Gastroesophageal sphincter (tissue), 3 donors: Measurements from ENCODE around the gene ATAD5.

Experiments used
- POLR2A ChIP-seq, 2 donors: fragments of 450-650 bp; IDR thresholded peaks; one replicate each; pipeline ENCODE4 v1.6.1; 2017; ENCODE audit warnings: antibody characterized with exemption in 2 of 2, mild to moderate bottlenecking in 2 of 2, moderate library complexity in 1 of 2
- POLR2AphosphoS5 ChIP-seq: sonication (generic); formaldehyde crosslinking; IDR thresholded peaks from one replicate; pipeline ENCODE4 v1.6.1; 2017; ENCODE audit warnings: antibody characterized with exemption
- TF ChIP-seq, protein P1 (sequence below), 4 experiments: fragments of 200-600 bp in 2 of 4; fragments of 450-650 bp in 2 of 4; sonication (generic) in 1 of 4; IDR thresholded peaks; one replicate each; pipeline ENCODE4 v1.5.1; 2017 to 2019; ENCODE audit warnings: antibody characterized with exemption in 4 of 4, mild to moderate bottlenecking in 2 of 4, moderate library complexity in 2 of 4

DNA sequence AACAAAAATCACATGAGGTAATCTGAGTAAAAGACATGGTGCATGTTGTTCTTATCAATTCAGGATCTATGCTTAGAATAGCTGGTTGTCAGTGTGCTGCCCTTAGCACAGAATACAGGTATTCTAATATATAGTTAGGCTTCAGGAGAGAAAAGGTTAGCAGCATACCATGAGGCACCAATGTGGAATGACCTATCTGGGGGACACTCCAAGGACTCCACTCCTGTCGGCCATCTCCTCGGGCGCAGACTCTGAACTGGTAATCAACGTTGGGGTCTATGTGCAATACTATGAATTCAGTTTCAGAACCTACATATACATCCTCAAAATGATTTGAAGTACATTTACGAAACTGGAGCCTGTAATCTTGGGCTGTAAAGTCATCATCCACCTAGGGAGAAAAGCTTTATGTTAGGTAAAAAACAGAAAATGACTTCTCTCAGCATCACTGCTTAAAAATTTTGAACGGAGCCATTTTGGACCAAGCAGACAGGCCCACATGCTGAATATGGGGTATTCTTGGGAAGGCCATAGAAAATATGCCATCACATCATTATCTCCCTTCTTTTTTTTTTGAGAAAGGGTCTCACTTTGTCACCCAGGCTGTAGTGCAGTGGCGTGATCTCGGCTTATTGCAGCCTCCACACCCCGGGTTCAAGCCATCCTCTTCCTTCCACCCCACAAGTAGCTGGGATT is 38.3 kb upstream of the ATAD5 start:
- TF ChIP-seq, protein P1, sequence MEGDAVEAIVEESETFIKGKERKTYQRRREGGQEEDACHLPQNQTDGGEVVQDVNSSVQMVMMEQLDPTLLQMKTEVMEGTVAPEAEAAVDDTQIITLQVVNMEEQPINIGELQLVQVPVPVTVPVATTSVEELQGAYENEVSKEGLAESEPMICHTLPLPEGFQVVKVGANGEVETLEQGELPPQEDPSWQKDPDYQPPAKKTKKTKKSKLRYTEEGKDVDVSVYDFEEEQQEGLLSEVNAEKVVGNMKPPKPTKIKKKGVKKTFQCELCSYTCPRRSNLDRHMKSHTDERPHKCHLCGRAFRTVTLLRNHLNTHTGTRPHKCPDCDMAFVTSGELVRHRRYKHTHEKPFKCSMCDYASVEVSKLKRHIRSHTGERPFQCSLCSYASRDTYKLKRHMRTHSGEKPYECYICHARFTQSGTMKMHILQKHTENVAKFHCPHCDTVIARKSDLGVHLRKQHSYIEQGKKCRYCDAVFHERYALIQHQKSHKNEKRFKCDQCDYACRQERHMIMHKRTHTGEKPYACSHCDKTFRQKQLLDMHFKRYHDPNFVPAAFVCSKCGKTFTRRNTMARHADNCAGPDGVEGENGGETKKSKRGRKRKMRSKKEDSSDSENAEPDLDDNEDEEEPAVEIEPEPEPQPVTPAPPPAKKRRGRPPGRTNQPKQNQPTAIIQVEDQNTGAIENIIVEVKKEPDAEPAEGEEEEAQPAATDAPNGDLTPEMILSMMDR (IDR thresholded peaks at IDR 0.05) = no peak
- TF ChIP-seq POLR2AphosphoS5 (no peak), POLR2A (IDR thresholded peaks at IDR 0.05) (no peak)
